Pons (tissue), 1 donor: ENCODE data around the gene MNAT1.
"Not testable (repeated sequence)": the region's sequence is repeated elsewhere in the genome, so short reads cannot be mapped to it uniquely, and the experiment has no call there.

ENCODE experiments used
- DNase-seq: peaks from one replicate; pipeline ENCODE4 v3.0.0-alpha.2; 2016; ENCODE audit warnings: low spot score

The MNAT1 gene

GRCh38 chr14:60738843-60739508, 4.4 kb downstream of the MNAT1 start:
- no peak for DNase-seq

- DNase-seq = no peak
These were observed 10.0 kb downstream of the MNAT1 start for GRCh38 chr14:60744566-60744965.

GRCh38 chr14:60753264-60754119, 18.9 kb downstream of the MNAT1 start:
- DNase-seq = no peak

- DNase-seq = no peak
These were observed 22.3 kb downstream of the MNAT1 start for GRCh38 chr14:60756847-60757246.

- DNase-seq = no peak
These were observed 23.0 kb downstream of the MNAT1 start for GRCh38 chr14:60757567-60758002.

GRCh38 chr14:60758885-60759284, 24.3 kb downstream of the MNAT1 start:
- DNase-seq = no peak

- no peak for DNase-seq
These were observed 25.6 kb downstream of the MNAT1 start for GRCh38 chr14:60760209-60760608.

GRCh38 chr14:60760644-60761364, 26.2 kb downstream of the MNAT1 start:
- DNase-seq = no peak

- no peak for DNase-seq
These were observed 34.0 kb downstream of the MNAT1 start for GRCh38 chr14:60768602-60769001.

- DNase-seq = no peak
These were observed 36.6 kb downstream of the MNAT1 start for GRCh38 chr14:60771117-60771516.

GRCh38 chr14:60773558-60773957, 39.0 kb downstream of the MNAT1 start:
- no peak for DNase-seq

GRCh38 chr14:60775296-60775695, 40.7 kb downstream of the MNAT1 start:
- no peak for DNase-seq

- DNase-seq = no peak
These were observed 43.5 kb downstream of the MNAT1 start for GRCh38 chr14:60777856-60778578.

- DNase-seq = not testable (repeated sequence)
These were observed 45.4 kb downstream of the MNAT1 start for GRCh38 chr14:60779745-60780514.

- not testable (repeated sequence) for DNase-seq
These were observed 46.0 kb downstream of the MNAT1 start for GRCh38 chr14:60780558-60780957.

GRCh38 chr14:60786905-60787304, 52.3 kb downstream of the MNAT1 start:
- no peak for DNase-seq

- DNase-seq = no peak
These were observed 55.1 kb downstream of the MNAT1 start for GRCh38 chr14:60789656-60790055.

GRCh38 chr14:60790850-60791249, 56.3 kb downstream of the MNAT1 start:
- DNase-seq = no peak

GRCh38 chr14:60796434-60796833, 61.9 kb downstream of the MNAT1 start:
- no peak for DNase-seq

- DNase-seq = no peak
These were observed 65.8 kb downstream of the MNAT1 start for GRCh38 chr14:60800409-60800808.

- DNase-seq = no peak
These were observed 69.3 kb downstream of the MNAT1 start for GRCh38 chr14:60803871-60804270.
